Muscle layer of colon (tissue), 2 donors: ENCODE results near the gene AURKAIP1.
"Not testable (repeated sequence)": the region's sequence is repeated elsewhere in the genome, so short reads cannot be mapped to it uniquely, and the experiment has no call there.

ENCODE experiments used
- H3K27ac ChIP-seq: one replicate; pipeline ENCODE4 v1.7.0; 2013; ENCODE audit warnings: low read depth, mild to moderate bottlenecking, low read length, moderate library complexity
- H3K27me3 ChIP-seq, 2 donors: one replicate each; pipeline ENCODE4 v1.7.0; 2013; ENCODE audit warnings: low read length in 2 of 2, mild to moderate bottlenecking in 2 of 2; ENCODE audit not compliant: insufficient read depth in 2 of 2, control insufficient read depth in 1 of 2
- H3K36me3 ChIP-seq: one replicate; pipeline ENCODE4 v1.7.0; 2013; ENCODE audit warnings: mild to moderate bottlenecking, low read length; ENCODE audit not compliant: insufficient read depth
- H3K4me1 ChIP-seq: one replicate; pipeline ENCODE4 v1.7.0; 2013; ENCODE audit warnings: mild to moderate bottlenecking, low read length; ENCODE audit not compliant: insufficient read depth
- H3K4me3 ChIP-seq, 2 donors: one replicate each; pipeline ENCODE4 v1.7.0; 2013; ENCODE audit warnings: low read length in 2 of 2, low read depth in 1 of 2, mild to moderate bottlenecking in 1 of 2, moderate library complexity in 1 of 2
- H3K9ac ChIP-seq: one replicate; pipeline ENCODE4 v1.7.0; 2013; ENCODE audit warnings: low read length
- H3K9me3 ChIP-seq: one replicate; pipeline ENCODE4 v1.7.0; 2013; ENCODE audit warnings: mild to moderate bottlenecking, low read length
- donor health status: abdominal sarcoma.
- donor health status: Adenocarcinoma of cecum.

Gene AURKAIP1

GRCh38 chr1:1377540-1378205 lies 2.7 kb upstream of the AURKAIP1 start:
- Histone ChIP-seq H3K27me3 (no peaks in the 10 kb centered on the region), H3K9me3 (no peaks in the 10 kb centered on the region), H3K36me3 (peaks cover 20% of the 10 kb centered on the region), H3K4me3 (no peak overlapping the region), H3K9ac (no peak overlapping the region), H3K27ac (no peak overlapping the region), H3K4me1 (peaks cover 13% of the 10 kb centered on the region)

GRCh38 chr1:1376551-1377226 lies 1.7 kb upstream of the AURKAIP1 start:
- peaks cover 19% of the 10 kb centered on the region for H3K4me1 ChIP-seq
- H3K9ac ChIP-seq, result no peak overlapping the region
- no peaks in the 10 kb centered on the region for H3K9me3 ChIP-seq
- H3K4me3 ChIP-seq, result no peak overlapping the region
- H3K36me3 ChIP-seq, result peaks cover 20% of the 10 kb centered on the region
- H3K27ac ChIP-seq, result no peak overlapping the region
- H3K27me3 ChIP-seq, result no peaks in the 10 kb centered on the region

GRCh38 chr1:1374589-1374928 lies 448 bp downstream of the AURKAIP1 start:
- H3K4me3 ChIP-seq, result peak overlapping the region; percentile 71 to 76
- H3K36me3 ChIP-seq, result peaks cover 14% of the 10 kb centered on the region
- peaks cover 23% of the 10 kb centered on the region for H3K4me1 ChIP-seq
- H3K9ac ChIP-seq, result peak overlapping the region; percentile 53
- peak overlapping the region; percentile 98 for H3K27ac ChIP-seq
- H3K27me3 ChIP-seq, result no peaks in the 10 kb centered on the region
- no peaks in the 10 kb centered on the region for H3K9me3 ChIP-seq

GRCh38 chr1:1373815-1374588 lies 1.0 kb downstream of the AURKAIP1 start:
- Histone ChIP-seq H3K9me3 (no peaks in the 10 kb centered on the region), H3K9ac (peak overlapping the region; percentile 53), H3K4me1 (peaks cover 23% of the 10 kb centered on the region), H3K27me3 (no peaks in the 10 kb centered on the region), H3K27ac (no peak overlapping the region), H3K4me3 (peak overlapping the region; percentile 71 to 76), H3K36me3 (peaks cover 14% of the 10 kb centered on the region)

GRCh38 chr1:1373051-1373814 lies 1.8 kb downstream of the AURKAIP1 start:
- Histone ChIP-seq H3K27ac (no peak overlapping the region), H3K36me3 (peaks cover 14% of the 10 kb centered on the region), H3K4me1 (peaks cover 23% of the 10 kb centered on the region), H3K4me3 (no peak overlapping the region), H3K9ac (no peak overlapping the region), H3K9me3 (no peaks in the 10 kb centered on the region), H3K27me3 (no peaks in the 10 kb centered on the region)

GRCh38 chr1:1371746-1372711 lies 3.0 kb downstream of the AURKAIP1 start:
- Histone ChIP-seq H3K36me3 (peaks cover 14% of the 10 kb centered on the region), H3K4me3 (no peak overlapping the region), H3K27ac (no peak overlapping the region), H3K27me3 (no peaks in the 10 kb centered on the region), H3K4me1 (peaks cover 23% of the 10 kb centered on the region), H3K9ac (no peak overlapping the region), H3K9me3 (no peaks in the 10 kb centered on the region)

GRCh38 chr1:1371364-1371745 lies 3.7 kb downstream of the AURKAIP1 start:
- H3K4me3 ChIP-seq, result no peak overlapping the region
- H3K9ac ChIP-seq, result no peak overlapping the region
- H3K27ac ChIP-seq, result no peak overlapping the region
- no peaks in the 10 kb centered on the region for H3K9me3 ChIP-seq
- H3K4me1 ChIP-seq, result peaks cover 23% of the 10 kb centered on the region
- no peaks in the 10 kb centered on the region for H3K27me3 ChIP-seq
- H3K36me3 ChIP-seq, result peaks cover 14% of the 10 kb centered on the region

GRCh38 chr1:1370771-1371300 lies 4.2 kb downstream of the AURKAIP1 start:
- H3K36me3 ChIP-seq, result peaks cover 14% of the 10 kb centered on the region
- no peak overlapping the region for H3K27ac ChIP-seq
- no peak overlapping the region for H3K4me3 ChIP-seq
- peaks cover 19% of the 10 kb centered on the region for H3K4me1 ChIP-seq
- no peaks in the 10 kb centered on the region for H3K9me3 ChIP-seq
- no peak overlapping the region for H3K9ac ChIP-seq
- no peaks in the 10 kb centered on the region for H3K27me3 ChIP-seq

- H3K4me3 ChIP-seq, H3K27me3 ChIP-seq, H3K9ac ChIP-seq, H3K9me3 ChIP-seq, H3K27ac ChIP-seq: not testable (repeated sequence)
- Histone ChIP-seq H3K36me3 (peaks cover 14% of the 10 kb centered on the region), H3K4me1 (peaks cover 19% of the 10 kb centered on the region)
These were observed 4.9 kb downstream of the AURKAIP1 start for GRCh38 chr1:1370094-1370493.

- Histone ChIP-seq H3K9ac (no peak overlapping the region), H3K27me3 (no peaks in the 10 kb centered on the region), H3K4me3 (no peak overlapping the region), H3K9me3 (no peaks in the 10 kb centered on the region), H3K36me3 (no peaks in the 10 kb centered on the region), H3K4me1 (peaks cover 10% of the 10 kb centered on the region), H3K27ac (no peak overlapping the region)
These were observed 7.7 kb downstream of the AURKAIP1 start for GRCh38 chr1:1367315-1367714.
